ES-I3 (cell line): ENCODE measurements around the gene HECTD3.
A peak's percentile ranks its signal among the peaks of the same experiment; 100 is the strongest.

ENCODE experiments used
- H3K36me3 ChIP-seq: 2 replicates; pipeline ENCODE4 v1.6.1; 2013; ENCODE audit warnings: mild to moderate bottlenecking, low read length, control low read depth, moderate library complexity; ENCODE audit not compliant: insufficient read depth
- H3K4me1 ChIP-seq: 2 replicates; pipeline ENCODE4 v1.6.1; 2013; ENCODE audit warnings: mild to moderate bottlenecking, control low read depth, low read length; ENCODE audit not compliant: insufficient read depth
- H3K9ac ChIP-seq: 2 replicates; pipeline ENCODE4 v1.6.1; 2013; ENCODE audit warnings: low read depth, mild to moderate bottlenecking, low read length, moderate library complexity
- H3K9me3 ChIP-seq: 2 replicates; pipeline ENCODE4 v1.6.1; 2013; ENCODE audit warnings: mild to moderate bottlenecking, low read length, moderate library complexity; ENCODE audit not compliant: control insufficient read depth, insufficient read depth

Gene HECTD3

GRCh38 chr1:45010855-45011811 is at the start of gene HECTD3:
HECTD3 (minus strand) TSS chr1:45011324; CDS start chr1:45011257, 67 bp downstream.
- peaks cover 11% of the 10 kb centered on the region for H3K4me1 ChIP-seq
- peak within 1 kb of the TSS; percentile 75 for H3K9ac ChIP-seq
- H3K36me3 ChIP-seq, result no peaks in the 10 kb centered on the region; the same call in 1 of the 2 replicates
- no peaks in the 10 kb centered on the region; the same call in 1 of the 2 replicates for H3K9me3 ChIP-seq

- no peaks in the 10 kb centered on the region; the same call in 1 of the 2 replicates for H3K36me3 ChIP-seq
- H3K4me1 ChIP-seq, result peaks cover 7% of the 10 kb centered on the region; the same call in 1 of the 2 replicates
- no peak overlapping the region for H3K9ac ChIP-seq
- no peaks in the 10 kb centered on the region for H3K9me3 ChIP-seq
Observed at GRCh38 chr1:45059829-45060228, 48.7 kb upstream of the HECTD3 start.

DNA sequence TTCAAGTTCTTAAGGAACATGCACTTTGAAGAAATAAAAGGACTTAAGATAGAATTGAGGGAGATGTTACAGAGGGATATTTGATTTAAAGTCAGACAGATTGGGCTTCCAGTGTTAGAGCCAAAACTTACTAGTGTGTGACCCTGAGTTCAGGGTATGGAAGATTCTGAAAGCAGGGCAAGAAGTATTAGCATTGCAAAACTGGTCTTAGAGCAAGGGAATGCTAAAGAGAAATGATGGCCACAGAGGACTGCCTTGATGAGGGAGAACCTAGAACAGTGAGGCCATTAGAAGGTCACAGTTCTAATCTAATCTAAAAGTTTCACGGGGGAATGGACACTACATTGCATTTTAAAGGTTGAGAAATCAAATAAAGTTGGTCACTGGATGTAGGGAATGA is 46.4 kb upstream of the HECTD3 start:
- Histone ChIP-seq H3K4me1 (peaks cover 7% of the 10 kb centered on the region; the same call in 1 of the 2 replicates), H3K9ac (no peak overlapping the region), H3K36me3 (no peaks in the 10 kb centered on the region; the same call in 1 of the 2 replicates), H3K9me3 (no peaks in the 10 kb centered on the region)

DNA sequence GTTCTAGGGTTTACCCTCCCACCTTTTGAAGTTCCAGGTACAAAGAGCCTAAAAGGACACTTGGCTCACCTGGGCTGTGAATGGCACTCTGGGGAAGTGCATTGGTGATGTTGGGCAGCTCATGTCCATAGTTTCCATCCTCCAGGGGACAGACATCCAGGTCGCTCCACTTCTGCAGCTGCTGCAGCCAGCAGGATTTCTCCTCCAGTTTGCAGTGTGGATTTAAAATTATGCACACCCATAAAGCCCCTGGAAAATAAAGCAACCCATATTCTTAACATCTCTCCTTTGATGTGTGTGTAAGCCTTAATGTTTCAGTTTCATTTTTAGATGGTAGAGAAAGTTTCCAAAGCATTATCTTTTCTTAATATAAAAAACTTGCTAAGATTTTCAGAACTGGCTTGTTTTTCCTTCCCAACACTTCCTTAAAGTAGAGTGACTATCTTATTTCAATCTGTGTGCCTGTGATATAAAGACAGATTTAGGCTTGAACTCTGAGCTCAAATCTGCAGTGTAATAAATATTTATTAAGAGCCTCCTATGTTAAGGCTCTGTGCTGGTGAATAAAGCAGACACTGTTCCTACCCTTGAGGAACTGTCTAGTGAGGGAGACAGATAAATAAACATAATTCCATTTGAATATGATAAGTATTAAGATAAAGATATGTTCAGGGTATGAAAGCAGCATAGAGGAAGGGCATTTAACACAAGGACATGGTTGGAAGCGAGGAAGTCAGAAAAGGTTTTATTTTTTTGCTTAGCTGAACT is 40.1 kb upstream of the HECTD3 start:
- H3K36me3 ChIP-seq, result no peaks in the 10 kb centered on the region
- no peak overlapping the region for H3K9ac ChIP-seq
- H3K4me1 ChIP-seq, result no peaks in the 10 kb centered on the region
- no peaks in the 10 kb centered on the region for H3K9me3 ChIP-seq

GRCh38 chr1:45047032-45047431 is 35.9 kb upstream of the HECTD3 start:
- Histone ChIP-seq H3K36me3 (no peaks in the 10 kb centered on the region), H3K9ac (no peak overlapping the region), H3K9me3 (no peaks in the 10 kb centered on the region), H3K4me1 (no peaks in the 10 kb centered on the region)

GRCh38 chr1:45044916-45045315 is 33.8 kb upstream of the HECTD3 start:
- Histone ChIP-seq H3K36me3 (no peaks in the 10 kb centered on the region), H3K4me1 (no peaks in the 10 kb centered on the region), H3K9me3 (no peaks in the 10 kb centered on the region), H3K9ac (no peak overlapping the region)

DNA sequence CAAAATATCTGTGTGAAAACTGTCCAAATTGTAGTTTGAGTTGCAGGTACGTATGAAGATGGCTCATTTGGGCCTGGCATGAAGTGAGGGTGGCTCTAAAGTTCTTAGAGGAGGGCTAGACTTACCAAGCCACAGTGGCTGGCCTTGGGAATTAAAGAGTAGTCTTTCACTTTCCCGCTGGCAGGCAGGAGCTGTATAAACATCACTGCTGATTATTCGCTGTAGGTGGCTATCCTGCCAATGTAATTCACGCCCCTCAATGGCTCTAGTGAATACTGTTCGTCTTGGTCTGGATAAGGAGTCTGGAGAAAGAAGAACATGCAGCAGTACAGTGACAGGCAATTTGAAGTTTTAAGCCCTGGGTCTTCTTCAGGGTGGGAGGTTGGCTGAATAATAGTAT is 32.0 kb upstream of the HECTD3 start:
- no peaks in the 10 kb centered on the region for H3K4me1 ChIP-seq
- H3K36me3 ChIP-seq, result no peaks in the 10 kb centered on the region
- H3K9me3 ChIP-seq, result no peaks in the 10 kb centered on the region
- no peak overlapping the region for H3K9ac ChIP-seq

DNA sequence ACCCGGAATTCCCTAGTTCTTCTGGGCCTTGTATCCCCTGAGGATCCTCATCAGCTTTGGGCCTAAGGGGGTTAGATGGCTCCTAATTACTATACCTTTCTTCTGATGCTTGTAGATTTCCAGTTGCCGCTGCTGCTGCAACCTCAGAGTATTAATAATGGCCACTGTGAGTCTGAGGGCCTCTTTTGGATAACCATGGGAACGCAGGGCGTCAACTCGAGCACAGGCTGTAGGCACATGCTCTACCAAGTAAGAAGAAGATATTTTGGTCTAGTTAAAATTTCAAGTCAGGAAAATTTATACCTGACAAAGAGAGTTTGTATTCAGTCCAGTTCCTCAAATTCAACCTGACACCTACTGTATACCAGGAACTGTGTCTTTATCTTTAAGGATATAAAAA is 29.2 kb upstream of the HECTD3 start:
- Histone ChIP-seq H3K36me3 (no peaks in the 10 kb centered on the region), H3K9me3 (no peaks in the 10 kb centered on the region), H3K4me1 (no peaks in the 10 kb centered on the region), H3K9ac (no peak overlapping the region)

- Histone ChIP-seq H3K9ac (no peak overlapping the region), H3K4me1 (no peaks in the 10 kb centered on the region), H3K9me3 (no peaks in the 10 kb centered on the region), H3K36me3 (no peaks in the 10 kb centered on the region)
Observed at GRCh38 chr1:45038661-45039364, 27.7 kb upstream of the HECTD3 start.

- Histone ChIP-seq H3K36me3 (no peaks in the 10 kb centered on the region), H3K9ac (no peak overlapping the region), H3K4me1 (no peaks in the 10 kb centered on the region), H3K9me3 (no peaks in the 10 kb centered on the region)
Observed at GRCh38 chr1:45038240-45038639, 27.1 kb upstream of the HECTD3 start.

DNA sequence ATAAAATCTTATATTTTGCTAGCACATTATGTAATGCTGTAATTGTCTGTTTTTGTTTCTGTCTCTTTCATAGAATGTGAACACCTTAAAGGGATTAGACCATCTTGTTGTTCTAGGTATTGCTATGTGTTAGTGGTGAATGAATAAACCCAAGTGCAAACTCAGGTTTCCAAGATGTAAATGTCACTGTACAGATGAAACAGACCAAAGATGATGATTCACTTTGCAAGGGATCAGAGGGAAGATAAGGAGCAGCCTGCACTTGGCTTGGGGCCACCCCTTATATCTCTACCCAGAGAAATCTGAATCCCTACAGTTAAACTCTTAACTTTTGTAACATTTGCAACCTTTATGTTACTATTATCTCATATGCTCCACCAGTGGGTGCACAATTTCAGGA is 26.3 kb upstream of the HECTD3 start:
- Histone ChIP-seq H3K4me1 (no peaks in the 10 kb centered on the region), H3K36me3 (no peaks in the 10 kb centered on the region), H3K9ac (no peak overlapping the region), H3K9me3 (no peaks in the 10 kb centered on the region)

- no peaks in the 10 kb centered on the region for H3K9me3 ChIP-seq
- no peaks in the 10 kb centered on the region for H3K36me3 ChIP-seq
- H3K4me1 ChIP-seq, result no peaks in the 10 kb centered on the region
- no peak overlapping the region for H3K9ac ChIP-seq
Observed at GRCh38 chr1:45035631-45036301, 24.6 kb upstream of the HECTD3 start.

DNA sequence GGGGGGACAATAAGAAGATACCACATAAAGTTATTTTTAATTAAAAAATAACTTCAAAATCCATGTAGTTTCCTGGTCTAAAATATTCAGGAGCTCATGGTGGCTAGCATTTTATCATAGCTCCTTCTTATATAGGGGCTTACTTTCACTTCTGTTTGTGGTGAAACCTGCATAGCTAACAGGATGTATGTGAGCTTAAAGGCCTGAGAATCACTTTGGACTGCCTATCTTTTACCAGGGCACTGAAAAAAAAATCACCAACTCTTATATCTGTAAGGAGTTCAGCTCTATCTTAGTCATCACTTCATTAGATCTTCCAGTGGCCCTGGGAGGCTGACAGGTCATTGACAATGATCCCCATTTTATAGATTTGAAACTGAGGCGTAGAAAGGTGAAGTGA is 22.2 kb upstream of the HECTD3 start:
- no peaks in the 10 kb centered on the region for H3K36me3 ChIP-seq
- H3K9me3 ChIP-seq, result no peaks in the 10 kb centered on the region
- H3K4me1 ChIP-seq, result no peaks in the 10 kb centered on the region
- no peak overlapping the region for H3K9ac ChIP-seq

DNA sequence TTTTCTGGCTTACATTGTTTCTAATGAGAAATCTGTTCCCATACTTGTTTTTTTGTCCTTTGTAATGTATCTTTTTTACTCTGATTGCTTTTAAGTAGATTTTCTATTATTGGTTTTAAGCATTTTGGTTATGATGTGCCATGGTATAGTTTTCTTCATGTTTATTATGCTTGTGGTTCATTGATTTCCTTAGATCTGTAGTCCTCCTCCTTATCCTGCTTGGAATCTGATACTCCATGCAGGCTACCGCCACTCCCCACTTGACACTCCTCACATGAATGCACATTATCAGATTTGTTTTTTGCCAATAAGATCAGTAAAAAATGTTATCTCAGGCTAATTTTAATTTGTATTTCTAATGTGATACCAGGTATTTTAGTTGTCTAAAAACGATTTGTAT is 21.7 kb upstream of the HECTD3 start:
- Histone ChIP-seq H3K9me3 (no peaks in the 10 kb centered on the region), H3K4me1 (no peaks in the 10 kb centered on the region), H3K36me3 (no peaks in the 10 kb centered on the region), H3K9ac (no peak overlapping the region)
